Transverse colon (tissue), 4 donors: Measurements from ENCODE around the gene XBP1. TPM values are rescaled to one million over a fixed set of nuclear protein-coding genes. Genes with fewer than 3 reads are reported as not detected.
A peak's percentile ranks its signal among the peaks of the same experiment; 100 is the strongest.
"Not testable (repeated sequence)": the region's sequence is repeated elsewhere in the genome, so short reads cannot be mapped to it uniquely, and the experiment has no call there.

ENCODE experiments used
- DNase-seq: peaks from one replicate; pipeline ENCODE4 v3.0.0-alpha.2; 2019
- H3K27ac ChIP-seq, 4 donors: fragments of 200-600 bp; sonication (generic); 2 replicates each; pipeline ENCODE4 v1.5.1; 2016 to 2018; ENCODE audit warnings: inconsistent platforms in 4 of 4
- H3K27me3 ChIP-seq: fragments of 200-600 bp; sonication (generic); 2 replicates; pipeline ENCODE4 v1.5.1; 2017; ENCODE audit warnings: inconsistent platforms
- H3K36me3 ChIP-seq, 4 donors: fragments of 200-600 bp; sonication (generic); 2 replicates each; pipeline ENCODE4 v1.5.1; 2017 to 2019; ENCODE audit warnings: inconsistent platforms in 4 of 4
- H3K4me1 ChIP-seq, 4 donors: fragments of 200-600 bp; sonication (generic); 2 replicates each; pipeline ENCODE4 v1.5.1; 2017 to 2020; ENCODE audit warnings: inconsistent platforms in 4 of 4
- H3K4me3 ChIP-seq, 4 donors: fragments of 200-600 bp; sonication (generic); 1 replicate in 1 of 4; 2 replicates in 3 of 4; pipeline versions ENCODE4 v1.5.1 to v1.6.1; 2017 to 2019; ENCODE audit warnings: inconsistent platforms in 4 of 4
- H3K9me3 ChIP-seq, 2 donors: fragments of 200-600 bp; sonication (generic); 2 replicates each; pipeline ENCODE4 v1.5.1; 2017 to 2019; ENCODE audit warnings: inconsistent platforms in 2 of 2
- CTCF ChIP-seq, 5 experiments: fragments of 200-600 bp in 3 of 5; fragments of 450-650 bp in 2 of 5; sonication (generic) in 3 of 5; IDR thresholded peaks; 1 replicate in 2 of 5; 2 replicates in 3 of 5; pipeline ENCODE4 v1.5.1; 2016 to 2017; ENCODE audit warnings: antibody characterized with exemption in 5 of 5, inconsistent platforms in 3 of 5, mild to moderate bottlenecking in 2 of 5, moderate library complexity in 1 of 5
- EP300 ChIP-seq: sonication (generic); formaldehyde crosslinking; IDR thresholded peaks from one replicate; pipeline ENCODE4 v1.6.1; 2017; ENCODE audit warnings: antibody characterized with exemption, low read depth
- POLR2A ChIP-seq: fragments of 450-650 bp; IDR thresholded peaks from one replicate; pipeline ENCODE4 v1.6.1; 2016; ENCODE audit warnings: antibody characterized with exemption, mild to moderate bottlenecking, moderate library complexity
- POLR2AphosphoS5 ChIP-seq, 3 donors: sonication (generic); formaldehyde crosslinking; IDR thresholded peaks; one replicate each; pipeline ENCODE4 v1.6.1; 2016; ENCODE audit warnings: antibody characterized with exemption in 3 of 3
- WGBS, 2 donors: methylation state at CpG; one replicate each; pipeline ENCODE4 v1.1.5; 2018; ENCODE audit warnings: low coverage in 1 of 2; 5-methylcytosine and 5-hydroxymethylcytosine counted together
- in situ Hi-C, 4 donors: fragments of 200-750 bp; cut with MboI; loops; one replicate each; pipeline versions ENCODE4 v1.15.0 to v1.15.1; 2017; ENCODE audit warnings: low sequenced_read_pairs in 3 of 4, low pct_ligation_motif_present in 1 of 4, low pct_unique_long_range_greater_than_20kb in 1 of 4
- intact Hi-C: fragments of 100-400 bp; cut with DNase I; formaldehyde crosslinking; loops from one replicate; pipeline ENCODE4 v1.15.1; 2023; ENCODE audit warnings: low total_unique reads
- total RNA-seq, 4 donors: library from RNA; depleted of rRNA; stranded (reverse); fragments of >200 nt; gene quantifications; one replicate each; pipeline ENCODE4 v1.1.0, GENCODE V29; 2016

Gene XBP1
- total RNA-seq, 4 donors from 2014 or later: 68.1 to 263 (median 190) TPM

GRCh38 chr22:28810821-28811491 is 10.6 kb upstream of the XBP1 start:
- H3K9me3 ChIP-seq: no peaks in the 10 kb centered on the region
- WGBS, 2 donors: 69% methylated on average over 10 to 13 of the region's 13 CpGs
- no peaks in the 10 kb centered on the region for H3K27me3 ChIP-seq
- in situ Hi-C loops: no loop called here
- TF ChIP-seq POLR2A (no peak), CTCF (IDR thresholded peaks at IDR 0.05) (no peak), EP300 (no peak), POLR2AphosphoS5 (IDR thresholded peaks at IDR 0.05) (peak in 1 of 3 donors; percentile 5)
- peaks cover 7 to 50% (median 24%) of the 10 kb centered on the region in 4 donors for H3K4me1 ChIP-seq
- peak overlapping the region; percentile 51 to 74 (median 68) for H3K27ac ChIP-seq
- peak overlapping the region in 1 of 4 donors; percentile 2 for H3K4me3 ChIP-seq
- no peaks in the 10 kb centered on the region for H3K36me3 ChIP-seq
- intact Hi-C loops: no loop called here
- DNase-seq: no peak

GRCh38 chr22:28808716-28809355 is 8.5 kb upstream of the XBP1 start:
- Histone ChIP-seq H3K27ac (no peak overlapping the region), H3K4me3 (no peak overlapping the region), H3K4me1 (peaks cover 7 to 33% (median 15%) of the 10 kb centered on the region in 4 donors), H3K9me3 (no peaks in the 10 kb centered on the region), H3K36me3 (no peaks in the 10 kb centered on the region), H3K27me3 (no peaks in the 10 kb centered on the region)
- no peak for TF ChIP-seq POLR2A
- TF ChIP-seq POLR2AphosphoS5 (IDR thresholded peaks at IDR 0.05): no peak
- TF ChIP-seq EP300: no peak
- TF ChIP-seq CTCF (IDR thresholded peaks at IDR 0.05): no peak
- in situ Hi-C loops (no loop called here), intact Hi-C loops (no loop called here)
- no peak for DNase-seq

GRCh38 chr22:28805426-28805825 is 5.1 kb upstream of the XBP1 start:
- H3K36me3 ChIP-seq, DNase-seq, H3K4me3 ChIP-seq, intact Hi-C loops, in situ Hi-C loops, H3K9me3 ChIP-seq, H3K27me3 ChIP-seq, H3K27ac ChIP-seq: not testable (repeated sequence)
- 83 to 86% methylated on average over 4 to 5 of the region's 5 CpGs for WGBS, 2 donors
- peaks cover 10 to 26% (median 20%) of the 10 kb centered on the region in 4 donors for H3K4me1 ChIP-seq

GRCh38 chr22:28802595-28803123 is 2.3 kb upstream of the XBP1 start:
- peak overlapping the region in 1 of 4 donors; percentile 99 for H3K4me3 ChIP-seq
- intact Hi-C loops (no loop called here), in situ Hi-C loops (no loop called here)

More at GRCh38 chr22:28802595-28803123, 2.3 kb upstream of the XBP1 start:
- Histone ChIP-seq H3K27ac (peak overlapping the region; percentile 98 to 100 (median 100)), H3K36me3 (no peaks in the 10 kb centered on the region), H3K4me1 (peaks cover 10 to 37% (median 31%) of the 10 kb centered on the region in 4 donors), H3K27me3 (no peaks in the 10 kb centered on the region), H3K9me3 (no peaks in the 10 kb centered on the region)
- WGBS, 2 donors: 51 to 71% methylated on average over 5 to 7 of the region's 7 CpGs
- TF ChIP-seq POLR2AphosphoS5 (IDR thresholded peaks at IDR 0.05) (no peak), POLR2A (no peak), CTCF (IDR thresholded peaks at IDR 0.05) (peak; percentile 3 to 45 (median 18)), EP300 (no peak)
- DNase-seq: no peak
